Measurements from ENCODE around the gene MRPL54. TPM values are rescaled to one million over a fixed set of nuclear protein-coding genes. Genes with fewer than 3 reads are reported as not detected.
A peak's percentile ranks its signal among the peaks of the same experiment; 100 is the strongest.

The MRPL54 gene
- total and polyA plus RNA-seq, 2 donors (not counting 1 experiment from before 2014, with no cell fraction given): 29.7 to 45.4 TPM

- Histone ChIP-seq H3K4me1 (ENCODE audit: control insufficient read depth, extremely low read depth, insufficient read depth, low read length) (no peaks in the 10 kb centered on the region), H3K4me3 (replicated peaks in 1 of 4; ENCODE audit: control extremely low read depth in 1 of 4, insufficient read depth in 1 of 4, low read depth in 3 of 4, low read length in 4 of 4) (no peak overlapping the region), H3K4me2 (ENCODE audit: extremely low read depth, insufficient read depth, low read length) (no peak overlapping the region), H3K9ac (ENCODE audit: insufficient read depth, low read length) (no peak overlapping the region), H2AFZ (ENCODE audit: low read length) (no peak overlapping the region), H3K27ac (ENCODE audit: insufficient read depth, low read length) (no peak overlapping the region), H3K36me3 (ENCODE audit: control insufficient read depth, insufficient read depth, low read length) (no peaks in the 10 kb centered on the region), H3K79me2 (ENCODE audit: control insufficient read depth, insufficient read depth, low read length) (no peaks in the 10 kb centered on the region), H4K20me1 (ENCODE audit: control insufficient read depth, extremely low read depth, insufficient read depth, low read length) (no peaks in the 10 kb centered on the region), H3K9me3 (ENCODE audit: control insufficient read depth, insufficient read depth, low read depth, low read length) (no peaks in the 10 kb centered on the region), H3K27me3 (ENCODE audit: control insufficient read depth, insufficient read depth, low read length) (no peaks in the 10 kb centered on the region)
- no peak for TF ChIP-seq CTCF (conservative IDR thresholded peaks at IDR 0.05 in 1 of 2, IDR thresholded peaks at IDR 0.05 in 1 of 2; ENCODE audit: low read depth in 1 of 2, low read length in 2 of 2)
- no peak for TF ChIP-seq EZH2 (IDR thresholded peaks at IDR 0.05; ENCODE audit: low read length, missing control alignments)
- no peak for DNase-seq (ENCODE audit: low read depth in 2 of 2)
Measured at GRCh38 chr19:3736106-3736724, 26.3 kb upstream of the MRPL54 start.

- Histone ChIP-seq H3K4me3 (replicated peaks in 1 of 4; ENCODE audit: control extremely low read depth in 1 of 4, insufficient read depth in 1 of 4, low read depth in 3 of 4, low read length in 4 of 4) (no peak overlapping the region), H4K20me1 (ENCODE audit: control insufficient read depth, extremely low read depth, insufficient read depth, low read length) (no peaks in the 10 kb centered on the region), H3K27me3 (ENCODE audit: control insufficient read depth, insufficient read depth, low read length) (no peaks in the 10 kb centered on the region), H3K9me3 (ENCODE audit: control insufficient read depth, insufficient read depth, low read depth, low read length) (no peaks in the 10 kb centered on the region), H3K27ac (ENCODE audit: insufficient read depth, low read length) (no peak overlapping the region), H3K4me2 (ENCODE audit: extremely low read depth, insufficient read depth, low read length) (no peak overlapping the region), H3K36me3 (ENCODE audit: control insufficient read depth, insufficient read depth, low read length) (no peaks in the 10 kb centered on the region), H2AFZ (ENCODE audit: low read length) (no peak overlapping the region), H3K9ac (ENCODE audit: insufficient read depth, low read length) (no peak overlapping the region), H3K4me1 (ENCODE audit: control insufficient read depth, extremely low read depth, insufficient read depth, low read length) (no peaks in the 10 kb centered on the region), H3K79me2 (ENCODE audit: control insufficient read depth, insufficient read depth, low read length) (no peaks in the 10 kb centered on the region)
- DNase-seq (ENCODE audit: low read depth in 2 of 2): peak in 1 of 2 donors; percentile 8
- no peak for TF ChIP-seq EZH2 (IDR thresholded peaks at IDR 0.05; ENCODE audit: low read length, missing control alignments)
- no peak for TF ChIP-seq CTCF (conservative IDR thresholded peaks at IDR 0.05 in 1 of 2, IDR thresholded peaks at IDR 0.05 in 1 of 2; ENCODE audit: low read depth in 1 of 2, low read length in 2 of 2)
Measured at GRCh38 chr19:3737487-3738205, 24.8 kb upstream of the MRPL54 start.

GRCh38 chr19:3738477-3739220, 23.8 kb upstream of the MRPL54 start:
- no peaks in the 10 kb centered on the region for H3K79me2 ChIP-seq (ENCODE audit: control insufficient read depth, insufficient read depth, low read length)
- no peaks in the 10 kb centered on the region for H4K20me1 ChIP-seq (ENCODE audit: control insufficient read depth, extremely low read depth, insufficient read depth, low read length)
- no peaks in the 10 kb centered on the region for H3K9me3 ChIP-seq (ENCODE audit: control insufficient read depth, insufficient read depth, low read depth, low read length)
- DNase-seq (ENCODE audit: low read depth in 2 of 2): no peak
- TF ChIP-seq EZH2 (IDR thresholded peaks at IDR 0.05; ENCODE audit: low read length, missing control alignments): no peak
- no peak for TF ChIP-seq CTCF (conservative IDR thresholded peaks at IDR 0.05 in 1 of 2, IDR thresholded peaks at IDR 0.05 in 1 of 2; ENCODE audit: low read depth in 1 of 2, low read length in 2 of 2)
- H3K27ac ChIP-seq (ENCODE audit: insufficient read depth, low read length): no peak overlapping the region
- H3K4me2 ChIP-seq (ENCODE audit: extremely low read depth, insufficient read depth, low read length): no peak overlapping the region
- H2AFZ ChIP-seq (ENCODE audit: low read length): no peak overlapping the region
- no peaks in the 10 kb centered on the region for H3K27me3 ChIP-seq (ENCODE audit: control insufficient read depth, insufficient read depth, low read length)
- H3K9ac ChIP-seq (ENCODE audit: insufficient read depth, low read length): no peak overlapping the region
- no peaks in the 10 kb centered on the region for H3K36me3 ChIP-seq (ENCODE audit: control insufficient read depth, insufficient read depth, low read length)
- no peaks in the 10 kb centered on the region for H3K4me1 ChIP-seq (ENCODE audit: control insufficient read depth, extremely low read depth, insufficient read depth, low read length)
- no peak overlapping the region for H3K4me3 ChIP-seq (replicated peaks in 1 of 4; ENCODE audit: control extremely low read depth in 1 of 4, insufficient read depth in 1 of 4, low read depth in 3 of 4, low read length in 4 of 4)
